Body of pancreas (tissue), 4 donors: Measurements from ENCODE around the gene THSD7A. TPM values are rescaled to one million over a fixed set of nuclear protein-coding genes. Genes with fewer than 3 reads are reported as not detected.

ENCODE experiments used
- ATAC-seq: fragments of 150-250 bp; one replicate; pipeline ENCODE4 v1.9.1; 2016
- DNase-seq, 4 donors: peaks; one replicate each; pipeline ENCODE4 v3.0.0-alpha.2; 2019
- H3K27ac ChIP-seq, 4 donors: fragments of 200-600 bp; sonication (generic); 1 replicate in 3 of 4; 2 replicates in 1 of 4; pipeline versions ENCODE4 v1.5.1 to v1.6.1; 2016 to 2019; ENCODE audit warnings: mild to moderate bottlenecking in 1 of 4, mixed read lengths in 1 of 4, moderate library complexity in 1 of 4
- H3K27me3 ChIP-seq, 2 donors: fragments of 200-600 bp; sonication (generic); one replicate each; pipeline ENCODE4 v1.6.0; 2016; ENCODE audit warnings: mild to moderate bottlenecking in 1 of 2
- H3K36me3 ChIP-seq, 2 donors: fragments of 200-600 bp; sonication (generic); replicated peaks in 1 of 2; 2 replicates each; pipeline ENCODE4 v1.5.1; 2016; ENCODE audit warnings: low read depth in 2 of 2; ENCODE audit not compliant: insufficient read depth in 1 of 2
- H3K4me1 ChIP-seq: fragments of 200-600 bp; sonication (generic); one replicate; pipeline ENCODE4 v1.6.0; 2016
- H3K4me3 ChIP-seq, 2 donors: fragments of 200-600 bp; sonication (generic); 1 replicate in 1 of 2; 2 replicates in 1 of 2; pipeline ENCODE4 v1.5.1; 2016 to 2019
- H3K9me3 ChIP-seq, 3 donors: fragments of 200-600 bp; sonication (generic); 1 replicate in 2 of 3; 2 replicates in 1 of 3; pipeline ENCODE4 v1.5.1; 2016
- CTCF ChIP-seq, 7 experiments: fragments of 450-650 bp in 4 of 7; fragments of 200-600 bp in 3 of 7; sonication (generic) in 3 of 7; IDR thresholded peaks; one replicate each; pipeline ENCODE4 v1.5.1; 2016 to 2019; ENCODE audit warnings: antibody characterized with exemption in 7 of 7
- POLR2A ChIP-seq, 3 donors: fragments of 450-650 bp; IDR thresholded peaks; one replicate each; pipeline ENCODE4 v1.6.1; 2016; ENCODE audit warnings: antibody characterized with exemption in 3 of 3, mild to moderate bottlenecking in 2 of 3
- WGBS, 2 donors: methylation state at CpG; one replicate each; pipeline ENCODE4 v1.1.5; 2017; 5-methylcytosine and 5-hydroxymethylcytosine counted together
- intact Hi-C: fragments of 100-400 bp; cut with DNase I; formaldehyde crosslinking; loops from one replicate; pipeline ENCODE4 v1.15.1; 2023
- total RNA-seq, 2 donors: library from RNA; depleted of rRNA; stranded (reverse); fragments of >200 nt; gene quantifications; one replicate each; pipeline ENCODE4 v1.1.0, GENCODE V29; 2016

THSD7A gene
- total RNA-seq, 2 donors from 2014 or later, result 0.66 to 7.0 TPM

GRCh38 chr7:11667071-11667809 is 164.8 kb downstream of the THSD7A start:
- intact Hi-C loops, result no loop called here
- Histone ChIP-seq H3K36me3 (no peaks in the 10 kb centered on the region), H3K9me3 (no peaks in the 10 kb centered on the region), H3K27ac (no peak overlapping the region), H3K4me3 (no peak overlapping the region), H3K27me3 (no peaks in the 10 kb centered on the region), H3K4me1 (no peaks in the 10 kb centered on the region)
- no peak for ATAC-seq
- WGBS, 2 donors, result 79 to 83% methylated on average over 7 of the region's 7 CpGs
- TF ChIP-seq CTCF (IDR thresholded peaks at IDR 0.05) (no peak), POLR2A (IDR thresholded peaks at IDR 0.05) (no peak)
- DNase-seq, result no peak

- no peak for ATAC-seq
- H3K27me3 ChIP-seq, result no peaks in the 10 kb centered on the region
- intact Hi-C loops, result no loop called here
- no peaks in the 10 kb centered on the region for H3K9me3 ChIP-seq
- no peaks in the 10 kb centered on the region for H3K4me1 ChIP-seq
- TF ChIP-seq CTCF (IDR thresholded peaks at IDR 0.05) (no peak), POLR2A (IDR thresholded peaks at IDR 0.05) (no peak)
- H3K27ac ChIP-seq, result no peak overlapping the region
- WGBS, 2 donors, result 39 to 45% methylated on average over 3 of the region's 3 CpGs
- no peak for DNase-seq
- no peaks in the 10 kb centered on the region for H3K36me3 ChIP-seq
- no peak overlapping the region for H3K4me3 ChIP-seq
These were observed 166.6 kb downstream of the THSD7A start for GRCh38 chr7:11665357-11665756.

GRCh38 chr7:11655642-11656041 is 176.4 kb downstream of the THSD7A start:
- Histone ChIP-seq H3K4me3 (no peak overlapping the region), H3K36me3 (no peaks in the 10 kb centered on the region), H3K4me1 (no peaks in the 10 kb centered on the region), H3K27me3 (no peaks in the 10 kb centered on the region), H3K9me3 (no peaks in the 10 kb centered on the region), H3K27ac (no peak overlapping the region)
- no peak for TF ChIP-seq CTCF (IDR thresholded peaks at IDR 0.05)
- TF ChIP-seq POLR2A (IDR thresholded peaks at IDR 0.05), result no peak
- DNase-seq (no peak), ATAC-seq (no peak)
- intact Hi-C loops, result no loop called here
- 65 to 70% methylated on average over 1 of the region's 1 CpG for WGBS, 2 donors

GRCh38 chr7:11655163-11655562 is 176.8 kb downstream of the THSD7A start:
- no peaks in the 10 kb centered on the region for H3K27me3 ChIP-seq
- no peak overlapping the region for H3K4me3 ChIP-seq
- no peaks in the 10 kb centered on the region for H3K4me1 ChIP-seq
- no peak for ATAC-seq
- intact Hi-C loops, result no loop called here
- H3K9me3 ChIP-seq, result no peaks in the 10 kb centered on the region
- H3K36me3 ChIP-seq, result no peaks in the 10 kb centered on the region
- TF ChIP-seq CTCF (IDR thresholded peaks at IDR 0.05) (no peak), POLR2A (IDR thresholded peaks at IDR 0.05) (no peak)
- DNase-seq, result no peak
- H3K27ac ChIP-seq, result no peak overlapping the region

- no peak overlapping the region for H3K4me3 ChIP-seq
- no peak for DNase-seq
- no peak for ATAC-seq
- H3K36me3 ChIP-seq, result no peaks in the 10 kb centered on the region
- WGBS, 2 donors, result 79 to 87% methylated on average over 3 of the region's 3 CpGs
- no peaks in the 10 kb centered on the region for H3K4me1 ChIP-seq
- H3K9me3 ChIP-seq, result no peaks in the 10 kb centered on the region
- TF ChIP-seq POLR2A (IDR thresholded peaks at IDR 0.05) (no peak), CTCF (IDR thresholded peaks at IDR 0.05) (no peak)
- no peak overlapping the region for H3K27ac ChIP-seq
- intact Hi-C loops, result no loop called here
- no peaks in the 10 kb centered on the region for H3K27me3 ChIP-seq
These were observed 181.5 kb downstream of the THSD7A start for GRCh38 chr7:11650500-11650899.
